ENCODE data around the gene SNRPD2.

SNRPD2 gene

DNA sequence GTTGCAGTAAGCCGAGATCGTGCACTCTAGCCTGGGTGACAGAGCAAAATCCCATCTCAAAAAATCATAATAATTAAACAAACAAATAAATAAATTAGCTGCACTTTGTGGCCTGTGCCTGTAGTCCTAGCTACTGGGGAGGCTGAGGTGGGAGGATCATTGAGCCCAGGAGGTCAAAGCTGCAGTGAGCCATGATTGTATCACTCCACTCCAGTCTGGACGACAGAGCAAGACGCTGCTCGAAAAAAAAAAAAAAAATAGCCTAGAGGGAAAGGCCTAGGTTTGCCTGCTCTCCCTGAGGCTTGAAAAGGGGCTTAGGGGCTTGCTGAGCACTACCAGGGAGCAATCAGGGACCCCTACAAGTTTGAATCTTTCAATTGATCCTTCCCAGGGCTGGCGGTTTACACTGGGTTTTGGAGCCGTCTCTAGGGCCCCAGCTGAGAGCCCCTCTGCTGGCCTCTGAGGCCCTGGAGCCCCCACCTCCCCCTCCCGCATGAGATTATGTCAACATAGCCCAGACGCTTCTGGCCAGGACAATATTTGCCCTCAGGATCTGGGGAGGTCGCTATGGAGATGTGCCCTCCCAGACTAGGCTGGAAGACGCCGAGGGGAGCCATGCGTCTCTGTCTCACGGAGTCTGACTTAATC, 34.1 kb downstream of the SNRPD2 start:
- DNase-seq (ENCODE audit: low read depth), result no peak

GRCh38 chr19:45655073-45655472, 36.7 kb downstream of the SNRPD2 start:
- DNase-seq (ENCODE audit: low read depth), result no peak

GRCh38 chr19:45653634-45654033, 38.1 kb downstream of the SNRPD2 start:
- no peak for DNase-seq (ENCODE audit: low read depth)

DNA sequence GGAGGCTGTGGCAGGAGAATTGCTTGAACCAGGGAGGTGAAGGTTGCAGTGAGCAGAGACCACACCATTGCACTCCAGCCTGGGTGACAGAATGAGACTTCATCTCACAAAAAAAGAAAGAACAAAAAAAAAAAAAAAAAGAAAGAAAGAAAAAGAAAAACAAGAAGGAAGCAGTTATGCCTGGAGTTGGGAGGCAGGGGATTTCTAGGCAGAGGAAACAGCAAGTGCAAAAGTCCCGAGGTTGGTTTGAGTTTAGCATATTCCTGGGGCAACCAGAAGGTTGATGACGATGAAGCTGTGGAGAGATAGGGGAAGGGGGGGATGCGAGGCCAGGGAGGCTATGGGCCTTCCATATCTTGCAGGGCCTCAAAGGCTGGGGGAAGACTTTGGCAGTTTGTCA, 41.0 kb downstream of the SNRPD2 start:
- DNase-seq (ENCODE audit: low read depth), result no peak

GRCh38 chr19:45646345-45646698, 45.4 kb downstream of the SNRPD2 start:
- no peak for DNase-seq (ENCODE audit: low read depth)

DNA sequence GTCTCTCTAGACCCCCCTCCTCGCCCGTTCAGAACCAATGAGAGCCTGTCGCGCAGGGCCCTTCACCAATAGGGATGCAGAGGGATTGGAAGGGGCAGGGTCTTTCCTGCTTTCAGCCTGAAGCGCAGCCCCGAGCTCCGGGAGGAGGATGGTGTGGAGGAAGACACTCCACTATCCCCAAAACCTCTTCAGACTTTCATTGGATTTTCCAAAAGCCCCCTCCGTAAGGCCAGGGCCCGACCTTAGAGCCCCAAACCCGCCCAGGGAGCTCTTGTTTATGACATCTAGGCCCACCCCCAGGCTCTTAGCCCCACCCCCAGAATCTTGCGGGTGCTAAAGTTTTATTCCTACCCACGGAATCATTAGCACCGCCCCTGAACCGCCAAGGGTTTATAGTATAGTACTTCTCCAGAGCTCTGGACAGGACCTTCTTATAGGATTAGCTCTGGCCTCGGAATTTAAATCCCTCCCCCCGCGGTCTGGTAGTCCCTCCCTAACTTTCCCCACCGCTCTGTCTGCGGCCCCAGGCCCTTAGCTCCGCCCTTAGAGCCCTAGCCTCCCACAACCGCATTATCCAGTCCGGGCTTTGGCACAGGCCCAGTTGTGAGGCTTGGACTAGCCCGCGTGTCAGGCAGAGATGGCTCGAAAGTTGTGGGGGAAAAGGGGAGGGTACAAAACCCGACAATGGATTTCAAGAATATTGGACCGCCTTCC, 46.0 kb downstream of the SNRPD2 start:
- DNase-seq (ENCODE audit: low read depth), result peak; percentile 49

GRCh38 chr19:45645068-45645630, 46.6 kb downstream of the SNRPD2 start:
- DNase-seq (ENCODE audit: low read depth), result no peak

DNA sequence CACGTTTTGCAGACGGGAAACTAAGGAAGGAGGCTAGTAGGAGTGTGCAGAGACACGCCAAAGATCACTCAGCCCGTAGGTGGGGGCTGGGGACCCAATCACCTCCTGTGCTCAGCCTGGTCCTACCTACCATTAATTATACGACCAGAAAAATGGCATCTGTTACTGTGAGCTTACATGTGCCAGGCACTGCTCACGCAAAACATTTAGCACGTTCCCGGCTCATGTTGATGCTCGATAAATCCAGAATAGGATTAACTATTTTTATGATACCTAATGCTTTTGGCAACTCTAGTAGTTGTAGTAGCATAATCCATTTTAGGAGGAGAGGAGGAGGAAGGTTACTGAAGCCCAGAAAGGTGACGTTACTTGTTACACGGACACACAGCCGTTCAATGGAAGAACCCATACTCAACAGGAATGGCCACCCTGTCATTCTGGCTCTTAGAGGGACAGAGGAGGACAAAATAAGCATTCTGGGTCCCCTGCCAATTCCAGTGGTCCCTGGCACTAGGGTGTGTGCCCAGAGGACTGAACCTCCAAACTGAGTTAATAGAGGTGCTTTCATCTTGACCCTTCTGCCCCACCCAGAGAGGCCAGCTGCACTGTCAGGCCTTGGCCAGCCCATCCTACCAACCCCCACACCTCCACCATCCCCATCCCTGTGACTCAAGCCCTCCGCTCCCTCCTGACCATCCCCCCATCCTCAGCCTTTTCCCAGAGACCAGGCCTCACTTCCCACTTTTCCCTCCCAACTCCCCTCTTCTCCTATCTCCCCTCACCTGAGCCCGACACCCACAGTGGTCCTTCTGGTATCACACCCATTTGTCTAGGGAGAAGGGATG, 47.6 kb downstream of the SNRPD2 start:
- no peak for DNase-seq (ENCODE audit: low read depth)

- DNase-seq (ENCODE audit: low read depth), result peak; percentile 84
These were observed 48.5 kb downstream of the SNRPD2 start for GRCh38 chr19:45643024-45643926.

- DNase-seq (ENCODE audit: low read depth), result peak; percentile 42
These were observed 50.3 kb downstream of the SNRPD2 start for GRCh38 chr19:45641274-45642105.

- no peak for DNase-seq (ENCODE audit: low read depth)
These were observed 50.9 kb downstream of the SNRPD2 start for GRCh38 chr19:45640849-45641273.

DNA sequence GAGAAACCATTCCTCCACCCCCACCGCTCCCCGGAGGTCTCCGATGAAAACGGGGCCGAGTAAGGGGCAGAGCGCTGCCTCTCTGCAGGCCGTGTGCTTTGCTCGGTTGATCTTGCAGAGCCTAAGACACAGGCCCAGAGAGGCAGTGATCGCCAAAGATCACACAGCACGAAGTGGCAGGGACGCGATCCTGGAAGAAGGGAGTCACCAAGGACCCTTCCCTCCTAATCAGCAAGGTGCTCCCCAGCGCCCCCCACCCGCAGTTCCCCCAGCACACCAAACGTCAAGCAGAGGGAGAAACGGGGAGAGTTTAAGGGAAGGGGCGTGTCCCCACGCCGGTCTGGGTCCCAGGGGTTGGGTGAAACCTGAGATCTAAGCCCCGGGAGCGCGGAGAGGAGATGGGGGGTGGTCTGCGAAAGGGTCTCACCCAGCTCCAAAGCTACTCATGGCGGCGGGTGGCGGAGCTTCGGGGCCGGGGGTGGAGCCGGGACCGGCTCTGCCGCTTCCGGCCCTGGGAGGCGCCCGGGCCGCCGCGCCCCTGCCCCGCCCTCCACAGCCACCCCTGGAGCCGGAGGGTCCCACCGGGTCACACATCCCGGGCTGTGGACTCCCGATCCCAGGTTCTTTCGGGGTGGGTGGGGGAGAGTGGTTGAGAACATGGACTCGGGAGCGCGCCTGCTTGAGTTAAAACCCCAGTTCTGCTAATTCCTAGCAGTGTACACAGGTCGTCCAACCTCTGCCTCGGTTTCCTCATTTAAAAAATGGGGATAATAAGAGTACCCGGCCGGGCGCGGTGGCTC, 52.6 kb downstream of the SNRPD2 start, which contains the start of gene EML2:
Gene EML2, minus strand, starts transcription at position 468 of the 800 bp plus-strand sequence. Its CDS starts 21 bp downstream, at position 447.
- DNase-seq (ENCODE audit: low read depth), result peak; percentile 18

GRCh38 chr19:45637890-45638667, 53.7 kb downstream of the SNRPD2 start:
- DNase-seq (ENCODE audit: low read depth), result no peak
